Liver (tissue), 9 donors: ENCODE results near the gene LY6G6F. TPM values are rescaled to one million over a fixed set of nuclear protein-coding genes. Genes with fewer than 3 reads are reported as not detected.

ENCODE experiments used
- DNase-seq: peaks from one replicate; pipeline ENCODE4 v3.0.0-alpha.2; 2017; ENCODE audit warnings: low spot score
- H3K27ac ChIP-seq, 2 donors: one replicate each; pipeline ENCODE4 v1.7.0; 2013; ENCODE audit warnings: inconsistent platforms in 2 of 2, low read length in 2 of 2, control low read depth in 1 of 2, low read depth in 1 of 2, mild to moderate bottlenecking in 1 of 2
- H3K27me3 ChIP-seq, 4 donors: one replicate each; pipeline versions ENCODE4 v1.6.1 to v1.7.0; 2013; ENCODE audit warnings: low read length in 3 of 4, inconsistent platforms in 1 of 4, mild to moderate bottlenecking in 1 of 4, moderate library complexity in 1 of 4; ENCODE audit not compliant: control insufficient read depth in 4 of 4, insufficient read depth in 4 of 4
- H3K36me3 ChIP-seq, 4 donors: one replicate each; pipeline versions ENCODE4 v1.6.1 to v1.7.0; 2013; ENCODE audit warnings: low read length in 3 of 4, mild to moderate bottlenecking in 3 of 4, low read depth in 1 of 4, moderate library complexity in 1 of 4; ENCODE audit not compliant: control insufficient read depth in 4 of 4, insufficient read depth in 3 of 4
- H3K4me1 ChIP-seq, 4 donors: one replicate each; pipeline versions ENCODE4 v1.6.1 to v1.7.0; 2013; ENCODE audit warnings: low read length in 3 of 4, mild to moderate bottlenecking in 3 of 4, moderate library complexity in 1 of 4; ENCODE audit not compliant: control insufficient read depth in 4 of 4, insufficient read depth in 4 of 4
- H3K4me3 ChIP-seq, 3 donors: one replicate each; pipeline versions ENCODE4 v1.6.1 to v1.7.0; 2013; ENCODE audit warnings: low read length in 3 of 3, control low read depth in 1 of 3, low read depth in 1 of 3, mild to moderate bottlenecking in 1 of 3
- H3K9ac ChIP-seq, 2 donors: one replicate each; pipeline ENCODE4 v1.7.0; 2013; ENCODE audit warnings: low read length in 2 of 2, mild to moderate bottlenecking in 2 of 2, moderate library complexity in 2 of 2, control low read depth in 1 of 2, low read depth in 1 of 2
- H3K9me3 ChIP-seq, 4 donors: one replicate each; pipeline versions ENCODE4 v1.6.1 to v1.7.0; 2013; ENCODE audit warnings: low read length in 3 of 4; ENCODE audit not compliant: control insufficient read depth in 4 of 4
- ATF3 ChIP-seq: IDR thresholded peaks from 2 replicates; pipeline ENCODE4 v1.6.1; 2016; ENCODE audit warnings: antibody characterized with exemption
- CTCF ChIP-seq: fragments of 150-350 bp; IDR thresholded peaks from 2 replicates; pipeline ENCODE4 v1.5.1; 2017; ENCODE audit warnings: improper control_type of control experiment, low read depth, low read length; ENCODE audit not compliant: missing input control
- FOXA1 ChIP-seq: IDR thresholded peaks from 2 replicates; pipeline ENCODE4 v1.6.1; 2016; ENCODE audit warnings: antibody characterized with exemption
- FOXA2 ChIP-seq: IDR thresholded peaks from 2 replicates; pipeline ENCODE4 v1.6.1; 2016; ENCODE audit warnings: antibody characterized with exemption
- GABPA ChIP-seq, 2 donors: IDR thresholded peaks in 1 of 2; conservative IDR thresholded peaks in 1 of 2; 2 replicates each; pipeline ENCODE4 v1.6.1; 2016; ENCODE audit warnings: antibody characterized with exemption in 2 of 2, mild to moderate bottlenecking in 1 of 2, moderate library complexity in 1 of 2
- HNF4A ChIP-seq, 2 donors: conservative IDR thresholded peaks; 2 replicates each; pipeline ENCODE4 v1.6.1; 2016; ENCODE audit warnings: antibody characterized with exemption in 2 of 2, mild to moderate bottlenecking in 2 of 2
- HNF4G ChIP-seq: IDR thresholded peaks from 2 replicates; pipeline ENCODE4 v1.6.1; 2016; ENCODE audit warnings: antibody characterized with exemption
- JUND ChIP-seq, 2 donors: IDR thresholded peaks; 2 replicates each; pipeline ENCODE4 v1.6.1; 2016; ENCODE audit warnings: antibody characterized with exemption in 2 of 2
- MAX ChIP-seq: IDR thresholded peaks from 2 replicates; pipeline ENCODE4 v1.6.1; 2016; ENCODE audit warnings: antibody characterized with exemption
- NR2F2 ChIP-seq: IDR thresholded peaks from 2 replicates; pipeline ENCODE4 v1.6.1; 2016; ENCODE audit warnings: antibody characterized with exemption
- RAD21 ChIP-seq, 2 donors: IDR thresholded peaks; 2 replicates each; pipeline ENCODE4 v1.6.1; 2016; ENCODE audit warnings: antibody characterized with exemption in 2 of 2, mild to moderate bottlenecking in 2 of 2
- REST ChIP-seq: IDR thresholded peaks from 2 replicates; pipeline ENCODE4 v1.6.1; 2016; ENCODE audit warnings: antibody characterized with exemption, mild to moderate bottlenecking
- RXRA ChIP-seq, 2 donors: IDR thresholded peaks; 2 replicates each; pipeline ENCODE4 v1.6.1; 2017 to 2018; ENCODE audit warnings: antibody characterized with exemption in 2 of 2, mild to moderate bottlenecking in 1 of 2
- SP1 ChIP-seq: IDR thresholded peaks from 2 replicates; pipeline ENCODE4 v1.6.1; 2018; ENCODE audit warnings: antibody characterized with exemption, mild to moderate bottlenecking
- YY1 ChIP-seq: IDR thresholded peaks from 2 replicates; pipeline ENCODE4 v1.6.1; 2016; ENCODE audit warnings: antibody characterized with exemption, mild to moderate bottlenecking
- ZBTB33 ChIP-seq: IDR thresholded peaks from 2 replicates; pipeline ENCODE4 v1.6.1; 2016; ENCODE audit warnings: antibody characterized with exemption
- WGBS: extraction: QIAGEN DNeasy Blood & Tissue Kit; methylation state at CpG from one replicate; pipeline ENCODE4 v1.1.7; 2013; 5-methylcytosine and 5-hydroxymethylcytosine counted together
- polyA plus RNA-seq, 2 donors: library from polyadenylated mRNA; stranded (reverse) in 1 of 2; unstranded in 1 of 2; fragments of 200-250 nt in 1 of 2; fragments of >200 nt in 1 of 2; fragmentation: Nextera tagmentation in 1 of 2; extraction: Ambion mirVana in 1 of 2; gene quantifications; one replicate each; pipeline versions ENCODE4 v1.2.1 to v1.2.3, GENCODE V29; 2013 to 2015
- total RNA-seq, 2 donors: library from RNA; depleted of rRNA; stranded (reverse); fragments of >200 nt; gene quantifications; one replicate each; pipeline ENCODE4 v1.2.3, GENCODE V29; 2014
- donor health status: healthy.
- donor health status: healthy.
- donor health status: healthy.
- donor health status: healthy.
- donor health status: healthy.

LY6G6F gene
- total and polyA plus RNA-seq, 4 donors: 0.08 to 3.2 TPM; not detected in 2

- H3K36me3 ChIP-seq: peaks cover 8 to 33% (median 20%) of the 10 kb centered on the region in 4 donors
Observed at GRCh38 chr6:31729515-31729978, 22.9 kb downstream of the LY6G6F start.

More at GRCh38 chr6:31729515-31729978, 22.9 kb downstream of the LY6G6F start:
- H3K27ac ChIP-seq: peak overlapping the region; percentile 91 to 92
- peaks cover 4 to 29% (median 15%) of the 10 kb centered on the region in 4 donors for H3K4me1 ChIP-seq
- no peaks in the 10 kb centered on the region for H3K9me3 ChIP-seq
- under 1% methylated on average over 29 of the region's 29 CpGs for WGBS
- peak overlapping the region; percentile 37 to 62 for H3K9ac ChIP-seq
- TF ChIP-seq GABPA (IDR thresholded peaks at IDR 0.05 in 1 of 2, conservative IDR thresholded peaks at IDR 0.05 in 1 of 2): no peak
- peak; percentile 79 to 95 for TF ChIP-seq JUND (IDR thresholded peaks at IDR 0.05)
- TF ChIP-seq FOXA1: no peak
- no peak for TF ChIP-seq NR2F2
- no peak for TF ChIP-seq ZBTB33
- no peak for TF ChIP-seq FOXA2
- TF ChIP-seq RXRA (IDR thresholded peaks at IDR 0.05): peak; percentile 58 to 67
- TF ChIP-seq CTCF: peak; percentile 56
- TF ChIP-seq HNF4A (conservative IDR thresholded peaks at IDR 0.05): peak; percentile 78 to 81
- peak; percentile 32 for TF ChIP-seq REST
- peak; percentile 59 for TF ChIP-seq HNF4G
- TF ChIP-seq ATF3: peak; percentile 19
- TF ChIP-seq RAD21 (IDR thresholded peaks at IDR 0.05): peak; percentile 81 to 90
- TF ChIP-seq MAX: peak; percentile 84
- TF ChIP-seq YY1: peak; percentile 56
- peak; percentile 58 for TF ChIP-seq SP1
- H3K4me3 ChIP-seq: peak overlapping the region; percentile 73 to 77 (median 73)
- no peaks in the 10 kb centered on the region for H3K27me3 ChIP-seq
- peak; percentile 88 for DNase-seq
